SK-N-SH treated with all-trans-retinoic acid at 6 μM for 48 hours (cell line): ENCODE data around the gene AHRR.

Source experiments
- ARNTL ChIP-seq: fragments of 450-650 bp; formaldehyde crosslinking; IDR thresholded peaks from 2 replicates; pipeline ENCODE4 v1.5.0; 2020; ENCODE audit warnings: low read depth, mild to moderate bottlenecking, moderate library complexity, borderline replicate concordance
- ZC3H10 ChIP-seq: fragments of 250-450 bp; sonication (Bioruptor Pico); IDR thresholded peaks from 2 replicates; pipeline ENCODE4 v1.5.1; 2021; ENCODE audit warnings: mild to moderate bottlenecking, moderate library complexity
- ZFP30 ChIP-seq: fragments of 450-650 bp; formaldehyde crosslinking; IDR thresholded peaks from 2 replicates; pipeline ENCODE4 v1.5.0; 2022; ENCODE audit warnings: mild to moderate bottlenecking, moderate library complexity

- TF ChIP-seq ZC3H10 (no peak), ARNTL (CRISPR knock-in tag) (no peak), ZFP30 (CRISPR knock-in tag) (no peak)
Observed at GRCh38 chr5:348726-349125, 27.2 kb downstream of the AHRR start.
